Measurements from ENCODE around the gene OLFML3.
A peak's percentile ranks its signal among the peaks of the same experiment; 100 is the strongest.

OLFML3 gene

DNA sequence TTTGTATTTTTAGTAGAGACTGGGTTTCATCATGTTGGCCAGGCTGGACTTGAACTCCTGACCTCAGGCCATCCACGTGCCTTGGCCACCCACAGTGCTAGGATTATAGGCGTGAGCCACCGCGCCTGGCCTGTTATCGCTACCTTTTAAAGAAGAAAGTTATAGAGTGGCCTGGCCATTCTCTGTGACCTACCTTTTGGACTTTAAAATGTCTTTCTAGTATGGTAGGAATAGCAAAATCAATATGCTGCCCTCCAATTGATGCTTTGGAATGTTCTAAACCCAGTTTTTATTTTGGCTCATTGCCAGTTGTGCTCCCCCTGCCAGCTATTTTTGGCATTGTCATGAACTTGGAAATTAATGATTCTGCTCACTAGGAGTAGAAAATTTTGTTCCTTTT, 30.3 kb upstream of the OLFML3 start:
- no peak overlapping the region for H3K4me3 ChIP-seq (ENCODE audit: control insufficient read depth, low read depth, low read length)
- DNase-seq (ENCODE audit: low read depth) = peak; percentile 21
- TF ChIP-seq, protein P1, sequence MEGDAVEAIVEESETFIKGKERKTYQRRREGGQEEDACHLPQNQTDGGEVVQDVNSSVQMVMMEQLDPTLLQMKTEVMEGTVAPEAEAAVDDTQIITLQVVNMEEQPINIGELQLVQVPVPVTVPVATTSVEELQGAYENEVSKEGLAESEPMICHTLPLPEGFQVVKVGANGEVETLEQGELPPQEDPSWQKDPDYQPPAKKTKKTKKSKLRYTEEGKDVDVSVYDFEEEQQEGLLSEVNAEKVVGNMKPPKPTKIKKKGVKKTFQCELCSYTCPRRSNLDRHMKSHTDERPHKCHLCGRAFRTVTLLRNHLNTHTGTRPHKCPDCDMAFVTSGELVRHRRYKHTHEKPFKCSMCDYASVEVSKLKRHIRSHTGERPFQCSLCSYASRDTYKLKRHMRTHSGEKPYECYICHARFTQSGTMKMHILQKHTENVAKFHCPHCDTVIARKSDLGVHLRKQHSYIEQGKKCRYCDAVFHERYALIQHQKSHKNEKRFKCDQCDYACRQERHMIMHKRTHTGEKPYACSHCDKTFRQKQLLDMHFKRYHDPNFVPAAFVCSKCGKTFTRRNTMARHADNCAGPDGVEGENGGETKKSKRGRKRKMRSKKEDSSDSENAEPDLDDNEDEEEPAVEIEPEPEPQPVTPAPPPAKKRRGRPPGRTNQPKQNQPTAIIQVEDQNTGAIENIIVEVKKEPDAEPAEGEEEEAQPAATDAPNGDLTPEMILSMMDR (conservative IDR thresholded peaks at IDR 0.05; ENCODE audit: control insufficient read depth, insufficient read depth, low read depth, low read length) = peak; percentile 38

- TF ChIP-seq, protein P1 (conservative IDR thresholded peaks at IDR 0.05; ENCODE audit: control insufficient read depth, insufficient read depth, low read depth, low read length) = no peak
- H3K4me3 ChIP-seq (ENCODE audit: control insufficient read depth, low read depth, low read length) = no peak overlapping the region
- DNase-seq (ENCODE audit: low read depth) = no peak
These were observed 28.4 kb upstream of the OLFML3 start for GRCh38 chr1:113950908-113951307.

GRCh38 chr1:113951719-113952118, 27.6 kb upstream of the OLFML3 start:
- TF ChIP-seq, protein P1 (conservative IDR thresholded peaks at IDR 0.05; ENCODE audit: control insufficient read depth, insufficient read depth, low read depth, low read length) = no peak
- H3K4me3 ChIP-seq (ENCODE audit: control insufficient read depth, low read depth, low read length) = no peak overlapping the region
- no peak for DNase-seq (ENCODE audit: low read depth)

GRCh38 chr1:113957984-113958383, 21.3 kb upstream of the OLFML3 start:
- no peak overlapping the region for H3K4me3 ChIP-seq (ENCODE audit: control insufficient read depth, low read depth, low read length)
- no peak for DNase-seq (ENCODE audit: low read depth)
- TF ChIP-seq, protein P1 (conservative IDR thresholded peaks at IDR 0.05; ENCODE audit: control insufficient read depth, insufficient read depth, low read depth, low read length) = no peak

DNA sequence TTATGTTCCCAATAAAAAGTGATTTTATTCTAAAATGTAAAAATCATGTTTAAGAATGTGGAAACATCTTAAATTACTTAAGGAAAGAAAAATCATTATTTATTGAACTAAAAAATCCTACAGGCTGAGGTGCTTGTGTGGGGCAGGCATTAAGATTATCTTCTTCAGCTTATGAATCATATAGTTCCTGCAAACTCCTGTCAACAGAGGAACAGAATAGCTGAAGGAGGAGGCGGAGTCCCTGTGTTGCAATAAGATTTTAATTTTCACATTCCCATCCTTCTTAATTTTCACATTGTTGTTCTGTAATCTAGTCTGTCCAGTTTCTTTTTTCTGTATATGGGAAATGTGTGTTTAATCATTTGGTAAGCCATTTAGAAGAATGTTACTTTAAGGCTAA, 20.6 kb upstream of the OLFML3 start:
- TF ChIP-seq, protein P1 (conservative IDR thresholded peaks at IDR 0.05; ENCODE audit: control insufficient read depth, insufficient read depth, low read depth, low read length) = no peak
- no peak overlapping the region for H3K4me3 ChIP-seq (ENCODE audit: control insufficient read depth, low read depth, low read length)
- DNase-seq (ENCODE audit: low read depth) = no peak

GRCh38 chr1:113963281-113963906, 15.9 kb upstream of the OLFML3 start:
- TF ChIP-seq, protein P1 (conservative IDR thresholded peaks at IDR 0.05; ENCODE audit: control insufficient read depth, insufficient read depth, low read depth, low read length) = peak; percentile 17
- H3K4me3 ChIP-seq (ENCODE audit: control insufficient read depth, low read depth, low read length) = no peak overlapping the region
- DNase-seq (ENCODE audit: low read depth) = no peak

All from fibroblast of mammary gland (primary cell).